ENCODE measurements around the gene DIPK1A.

DIPK1A gene

DNA sequence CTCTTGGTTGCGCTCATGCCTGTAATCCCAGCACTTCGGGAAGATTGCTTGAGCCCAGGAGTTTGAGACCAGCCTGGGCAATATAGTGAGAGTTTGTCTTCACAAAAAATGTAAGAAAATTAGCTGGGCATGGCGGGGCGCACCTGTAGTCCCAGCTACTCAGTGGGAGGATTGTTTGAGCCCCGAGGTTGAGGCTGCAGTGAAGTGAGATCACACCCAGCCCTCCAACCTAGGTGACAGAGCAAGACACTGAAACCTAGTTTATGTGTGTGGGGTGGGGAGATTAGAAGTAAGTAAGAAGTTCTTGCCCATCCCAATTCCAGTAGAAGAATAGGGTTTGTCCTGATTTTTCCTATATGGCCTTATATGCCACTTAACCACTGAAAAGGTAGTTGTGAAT is 127.4 kb downstream of the DIPK1A start:
- DNase-seq = no peak

- DNase-seq = peak; percentile 7
Observed at GRCh38 chr1:92832537-92833114, 128.6 kb downstream of the DIPK1A start.

DNA sequence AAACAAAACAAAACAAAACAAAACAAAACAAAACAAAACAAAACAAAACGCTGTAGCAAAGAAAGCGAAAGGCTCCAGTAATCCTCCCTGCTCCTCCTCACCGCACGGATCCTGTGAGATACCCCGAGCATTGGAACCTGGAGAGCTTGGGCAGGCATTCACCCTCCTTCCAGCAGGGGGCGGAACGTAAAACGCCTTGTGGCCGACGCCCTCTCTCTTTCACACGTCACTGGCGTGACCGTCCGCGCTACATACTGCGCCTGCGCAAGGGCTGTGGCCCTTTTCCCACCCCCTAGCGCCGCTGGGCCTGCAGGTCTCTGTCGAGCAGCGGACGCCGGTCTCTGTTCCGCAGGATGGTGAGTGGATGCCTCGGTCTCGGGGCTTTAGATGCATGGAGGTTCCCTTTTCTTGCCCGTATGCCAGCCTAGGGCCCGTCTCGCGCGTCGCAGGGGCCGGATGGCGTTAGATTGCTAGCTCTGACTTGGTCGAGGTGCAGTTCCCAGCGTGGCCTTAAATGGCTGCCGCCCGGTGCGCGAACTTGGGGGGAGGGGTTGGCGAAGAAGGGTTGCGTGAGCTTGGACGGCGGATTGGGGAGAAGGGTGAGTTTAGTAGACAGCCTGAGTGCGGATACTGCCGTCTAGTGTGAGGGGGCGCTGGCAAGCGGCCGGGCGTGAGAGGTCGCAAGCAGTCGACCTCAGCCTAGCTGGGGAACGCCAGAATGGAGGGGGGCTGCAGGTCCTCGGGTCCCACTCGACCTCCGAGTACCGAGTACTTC is 129.3 kb downstream of the DIPK1A start, which contains the start of gene RPL5:
Gene RPL5, plus strand, starts transcription at position 279 of the 775 bp plus-strand sequence. Its CDS starts 75 bp downstream, at position 354.
- DNase-seq = peak; percentile 97

GRCh38 chr1:92831368-92831761 is 129.9 kb downstream of the DIPK1A start:
- no peak for DNase-seq

GRCh38 chr1:92826792-92827191 is 134.5 kb downstream of the DIPK1A start:
- DNase-seq = no peak

GRCh38 chr1:92822879-92823278 is 138.4 kb downstream of the DIPK1A start:
- DNase-seq = no peak

DNA sequence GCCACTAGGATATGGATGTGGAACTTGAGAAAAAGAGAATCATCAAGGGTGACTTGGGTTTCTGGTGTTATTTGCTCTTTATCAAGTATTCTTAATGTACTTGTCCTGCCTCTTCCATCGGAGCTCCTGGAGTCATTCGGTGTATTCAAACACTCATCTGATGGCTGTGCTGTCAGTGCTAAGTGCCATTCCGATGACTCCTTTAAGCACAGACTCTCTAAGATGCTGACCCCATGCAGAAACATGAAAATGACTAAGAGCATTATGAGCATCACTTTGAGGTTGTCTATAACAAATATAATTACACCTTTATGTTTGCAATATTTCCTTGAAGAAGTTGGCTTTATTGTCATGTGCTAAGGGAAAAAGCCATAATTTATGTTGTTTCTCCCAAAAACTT is 140.7 kb downstream of the DIPK1A start:
- DNase-seq = no peak

DNA sequence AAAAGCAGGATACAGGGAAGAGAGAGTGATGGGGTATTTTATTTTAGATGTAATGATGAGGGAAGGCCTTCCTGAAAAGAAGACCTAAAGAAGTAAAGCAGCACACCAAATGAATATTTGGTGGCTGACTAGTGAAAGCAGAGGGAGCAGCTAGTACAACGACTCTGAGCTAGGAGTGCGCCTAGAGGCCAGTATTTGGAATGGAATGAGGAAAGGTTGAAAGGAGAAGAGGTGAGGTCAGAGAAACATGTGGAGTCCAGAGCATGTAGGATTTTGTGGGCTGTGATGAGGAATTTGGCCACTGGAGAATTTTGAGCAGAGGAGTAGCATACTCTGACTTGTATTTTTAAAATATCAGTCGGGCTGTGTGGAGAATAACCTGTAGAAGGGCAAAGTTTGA is 141.2 kb downstream of the DIPK1A start:
- no peak for DNase-seq

DNA sequence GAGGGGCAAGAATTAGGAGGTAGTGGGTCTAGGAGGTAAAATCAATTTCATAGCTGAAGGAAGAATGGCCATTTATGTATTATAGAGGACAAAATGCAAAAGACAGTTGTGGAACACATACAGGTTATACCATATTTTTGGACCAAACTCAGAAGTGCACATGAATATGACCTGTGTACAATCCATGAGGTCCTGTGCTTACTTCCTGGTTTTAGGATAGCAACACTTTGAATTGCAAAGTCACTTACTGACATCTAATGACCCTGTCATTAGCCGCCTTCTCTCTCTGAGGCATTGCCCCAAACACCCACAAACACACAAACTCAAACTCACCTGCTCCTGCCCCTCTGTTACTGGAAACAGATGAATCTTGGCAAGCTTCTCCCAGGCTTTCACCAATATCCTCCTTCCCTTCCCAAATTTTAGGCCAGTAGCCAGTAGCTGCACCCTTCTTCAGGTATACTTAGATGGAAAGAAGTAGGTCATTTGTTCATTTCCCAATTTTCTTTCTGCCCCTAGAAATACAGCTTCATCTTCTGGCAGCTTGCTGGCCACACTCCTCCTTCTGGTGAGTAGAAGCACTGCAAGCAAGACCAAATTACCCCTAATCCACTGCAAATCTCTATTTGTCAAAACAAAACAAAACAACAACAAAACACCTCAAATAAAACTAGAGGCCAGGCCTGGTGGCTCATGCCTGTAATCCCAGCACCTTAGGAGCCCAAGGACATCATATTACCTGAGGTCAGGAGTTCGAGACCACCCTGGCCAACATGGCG is 143.1 kb downstream of the DIPK1A start:
- DNase-seq = peak; percentile 22

- DNase-seq = no peak
Observed at GRCh38 chr1:92817137-92817697, 144.0 kb downstream of the DIPK1A start.

DNA sequence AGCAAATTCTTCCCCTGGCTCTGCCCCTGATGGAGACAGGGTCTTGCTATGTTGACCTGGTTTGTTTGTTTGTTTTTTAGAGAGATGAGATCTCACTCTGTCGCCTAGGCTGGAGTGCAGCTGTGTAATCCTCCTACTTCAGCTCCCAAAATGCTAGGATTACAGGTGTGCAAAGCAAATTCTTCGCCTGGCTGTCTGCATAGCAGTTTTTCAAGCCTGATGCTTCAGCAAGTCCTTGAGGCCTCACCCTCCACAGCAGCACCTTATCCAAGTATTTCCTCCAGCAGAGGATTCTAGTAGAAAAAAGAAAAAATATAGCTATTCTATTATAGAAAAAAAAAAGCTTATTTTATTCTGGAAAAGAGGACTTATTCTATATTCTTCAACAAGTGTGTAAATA is 144.5 kb downstream of the DIPK1A start:
- no peak for DNase-seq

DNA sequence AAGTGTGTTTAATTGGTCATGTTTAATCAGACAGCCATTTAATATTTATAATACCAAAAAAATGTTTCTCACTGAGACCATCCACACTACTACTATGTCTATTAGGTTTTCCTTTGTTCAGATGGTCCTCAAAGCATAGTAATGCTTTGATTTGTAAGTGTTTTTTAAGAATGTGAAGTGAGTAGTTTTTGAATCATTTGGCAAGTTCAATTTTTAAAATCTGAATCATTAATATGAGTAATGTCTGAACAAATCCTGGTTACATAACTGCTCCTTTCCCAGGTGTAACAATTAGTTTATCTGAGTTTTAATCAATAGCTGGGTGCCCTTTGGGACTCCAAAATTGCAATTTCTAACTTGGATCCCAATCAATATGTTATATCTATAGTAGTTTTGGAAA is 152.9 kb downstream of the DIPK1A start:
- DNase-seq = no peak

GRCh38 chr1:92805216-92805615 is 156.0 kb downstream of the DIPK1A start:
- DNase-seq = no peak

GRCh38 chr1:92804721-92805201 is 156.5 kb downstream of the DIPK1A start:
- DNase-seq = no peak

DNA sequence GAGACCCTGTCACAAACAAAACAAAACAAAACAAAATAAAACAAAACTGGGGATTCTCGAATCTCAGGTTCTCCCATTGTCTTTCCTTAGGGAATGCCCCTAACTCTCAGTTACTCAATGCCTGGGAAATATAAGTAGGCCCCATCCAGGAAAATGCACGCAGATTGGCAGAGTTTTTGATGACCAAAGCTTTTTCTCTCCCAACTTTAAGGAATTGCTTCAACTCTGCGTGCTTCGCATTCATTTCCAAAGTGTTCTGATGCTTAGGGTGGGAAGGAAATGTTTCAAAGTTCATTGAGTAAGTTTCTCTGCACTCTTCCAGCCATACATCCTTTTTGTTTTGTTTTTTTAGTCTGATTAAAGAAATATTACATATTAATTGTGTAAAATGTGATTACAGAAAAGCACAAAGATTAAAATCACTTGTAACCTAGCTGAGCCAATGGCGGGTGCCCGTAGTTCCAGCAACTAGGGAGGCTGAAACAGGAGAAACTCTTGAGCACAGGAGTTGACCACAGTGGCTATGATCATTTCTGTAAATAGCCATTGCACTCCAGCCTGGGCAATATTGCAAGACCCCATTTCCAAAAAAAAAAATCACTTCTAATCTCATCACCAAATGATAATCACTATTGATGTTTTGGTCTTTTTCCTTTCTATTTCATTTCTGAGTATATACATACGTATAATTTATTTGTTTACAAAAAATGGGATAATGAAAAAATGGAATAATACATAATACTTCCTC is 157.9 kb downstream of the DIPK1A start:
- DNase-seq = no peak

DNA sequence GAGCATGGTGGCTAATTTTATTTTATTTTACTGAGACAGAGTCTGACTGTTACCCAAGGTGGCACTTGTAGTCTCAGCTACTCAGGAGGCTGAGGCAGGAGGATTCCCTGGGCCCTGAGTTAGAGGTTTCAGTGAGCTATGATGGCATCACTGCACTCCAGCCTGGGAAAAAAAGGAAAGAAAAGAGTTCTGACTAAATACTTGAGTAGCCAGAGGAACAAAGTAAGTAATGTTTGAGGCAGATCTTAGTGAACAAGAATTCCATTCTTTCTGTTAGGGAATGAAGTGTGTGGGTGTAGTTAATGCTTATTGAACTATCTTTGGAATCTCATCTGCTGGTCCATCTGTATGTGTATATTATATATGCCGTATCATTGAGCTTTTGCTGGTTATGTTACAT is 163.3 kb downstream of the DIPK1A start:
- DNase-seq = no peak

- no peak for DNase-seq
Observed at GRCh38 chr1:92797297-92797696, 164.0 kb downstream of the DIPK1A start.

GRCh38 chr1:92795166-92795565 is 166.1 kb downstream of the DIPK1A start:
- no peak for DNase-seq

DNA sequence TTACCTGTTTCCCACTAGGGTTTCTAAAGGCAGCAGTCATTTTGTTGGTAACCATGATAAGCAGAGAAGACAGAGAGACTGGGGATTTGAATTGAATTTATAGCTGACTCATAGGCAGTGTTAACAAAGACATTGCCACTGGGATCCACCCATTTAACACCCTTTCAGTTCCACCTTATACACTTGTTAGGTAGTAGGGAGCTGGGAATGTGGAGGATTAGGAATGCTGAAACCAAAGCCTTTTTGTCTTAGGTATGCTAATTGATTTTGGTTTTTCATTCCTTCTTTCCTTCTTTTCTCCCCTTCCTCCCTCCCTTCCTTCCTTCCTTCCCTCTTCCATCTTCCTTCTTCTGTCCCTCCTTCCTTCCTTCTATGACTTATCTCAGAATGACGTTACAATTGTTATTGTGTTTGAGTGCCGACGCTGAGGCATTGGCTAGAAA is 168.9 kb downstream of the DIPK1A start:
- DNase-seq = no peak
